HFFc6 (cell line): ENCODE results near the gene SPACA4. TPM values are rescaled to one million over a fixed set of nuclear protein-coding genes. Genes with fewer than 3 reads are reported as not detected.

Experiments used
- DNase-seq: peaks from one replicate; pipeline ENCODE4 v3.0.0-alpha.2; 2018
- H3K27ac Mint-ChIP-seq: 2 replicates; pipeline ENCODE4 v1.8.0; 2020; ENCODE audit warnings: mild to moderate bottlenecking, mixed read lengths
- H3K27me3 Mint-ChIP-seq: 2 replicates; pipeline ENCODE4 v1.8.0; 2021; ENCODE audit warnings: mild to moderate bottlenecking, moderate library complexity, mixed read lengths; ENCODE audit not compliant: insufficient read depth
- H3K36me3 Mint-ChIP-seq: 2 replicates; pipeline ENCODE4 v1.8.0; 2021; ENCODE audit warnings: low read depth, mixed read lengths
- H3K4me1 Mint-ChIP-seq: 2 replicates; pipeline ENCODE4 v1.8.0; 2020; ENCODE audit warnings: low read depth, mixed read lengths
- H3K4me3 Mint-ChIP-seq: 2 replicates; pipeline ENCODE4 v1.8.0; 2020; ENCODE audit warnings: mild to moderate bottlenecking, moderate library complexity, mixed read lengths
- H3K9me3 Mint-ChIP-seq: 2 replicates; pipeline ENCODE4 v1.8.0; 2020; ENCODE audit warnings: mild to moderate bottlenecking, mixed read lengths
- CTCF ChIP-seq: fragments of 200-600 bp; sonication (generic); IDR thresholded peaks from 2 replicates; pipeline ENCODE4 v1.5.0; 2021; ENCODE audit warnings: antibody characterized with exemption, mild to moderate bottlenecking
- long read RNA-seq: library from polyadenylated mRNA; unstranded; transcript quantifications from one replicate; pipeline ENCODE4 v2.0.0, GENCODE V29; 2019
- total RNA-seq, 6 experiments: library from RNA; stranded (reverse); fragmentation: NEBNext Ultra II Directional; extraction: Animal tissue kit (Norgen Biotek cat#: 25700); gene quantifications; 2 replicates in 1 of 6; 3 replicates in 5 of 6; pipeline ENCODE4 v1.2.3, GENCODE V29; 2021

SPACA4 gene
- total RNA-seq, result not detected
- long read RNA-seq, result 0 reads

- no peak within 1 kb of the TSS for H3K27ac Mint-ChIP-seq
- no peak within 1 kb of the TSS for H3K4me3 Mint-ChIP-seq
- no peaks in the 10 kb centered on the region for H3K36me3 Mint-ChIP-seq
- no peak for DNase-seq
- H3K27me3 Mint-ChIP-seq, result peaks cover under 1% of the 10 kb centered on the region; the same call in 1 of the 2 replicates
- TF ChIP-seq CTCF, result no peak
- no peaks in the 10 kb centered on the region for H3K4me1 Mint-ChIP-seq
- no peaks in the 10 kb centered on the region for H3K9me3 Mint-ChIP-seq
Observed at GRCh38 chr19:48606463-48607358, at the start of gene SPACA4. Gene SPACA4, plus strand, starts transcription at chr19:48606742. Its CDS starts 237 bp downstream, at chr19:48606979.

GRCh38 chr19:48556825-48557224, 49.7 kb upstream of the SPACA4 start:
- H3K4me1 Mint-ChIP-seq, result peaks cover 36% of the 10 kb centered on the region
- H3K4me3 Mint-ChIP-seq, result no peak overlapping the region
- TF ChIP-seq CTCF, result no peak
- DNase-seq, result no peak
- H3K27ac Mint-ChIP-seq, result no peak overlapping the region; the same call in 1 of the 2 replicates
- peaks cover 2% of the 10 kb centered on the region; the same call in 1 of the 2 replicates for H3K27me3 Mint-ChIP-seq
- no peaks in the 10 kb centered on the region for H3K36me3 Mint-ChIP-seq
- no peaks in the 10 kb centered on the region for H3K9me3 Mint-ChIP-seq

- no peak for TF ChIP-seq CTCF
- peak overlapping the region; percentile 58; the same call in 1 of the 2 replicates for H3K4me3 Mint-ChIP-seq
- peaks cover 30% of the 10 kb centered on the region for H3K4me1 Mint-ChIP-seq
- H3K9me3 Mint-ChIP-seq, result no peaks in the 10 kb centered on the region
- H3K27me3 Mint-ChIP-seq, result peaks cover 2% of the 10 kb centered on the region; the same call in 1 of the 2 replicates
- peak overlapping the region; percentile 69 for H3K27ac Mint-ChIP-seq
- H3K36me3 Mint-ChIP-seq, result no peaks in the 10 kb centered on the region
- DNase-seq, result peak; percentile 68
Observed at GRCh38 chr19:48558018-48558684, 48.4 kb upstream of the SPACA4 start.

GRCh38 chr19:48560095-48560530, 46.4 kb upstream of the SPACA4 start:
- Mint-ChIP-seq H3K36me3 (no peaks in the 10 kb centered on the region), H3K27me3 (peaks cover 2% of the 10 kb centered on the region; the same call in 1 of the 2 replicates), H3K4me3 (no peak overlapping the region), H3K9me3 (no peaks in the 10 kb centered on the region), H3K27ac (no peak overlapping the region), H3K4me1 (peaks cover 25% of the 10 kb centered on the region)
- TF ChIP-seq CTCF, result no peak; the same call in 1 of the 2 replicates
- DNase-seq, result no peak

GRCh38 chr19:48561412-48561811, 45.1 kb upstream of the SPACA4 start:
- H3K4me1 Mint-ChIP-seq, result peaks cover 20% of the 10 kb centered on the region
- no peak for TF ChIP-seq CTCF
- no peak overlapping the region for H3K4me3 Mint-ChIP-seq
- DNase-seq, result no peak
- H3K9me3 Mint-ChIP-seq, result no peaks in the 10 kb centered on the region
- no peak overlapping the region for H3K27ac Mint-ChIP-seq
- peaks cover 2% of the 10 kb centered on the region; the same call in 1 of the 2 replicates for H3K27me3 Mint-ChIP-seq
- no peaks in the 10 kb centered on the region for H3K36me3 Mint-ChIP-seq
